ENCODE data around the gene PTPN14. TPM values are rescaled to one million over a fixed set of nuclear protein-coding genes. Genes with fewer than 3 reads are reported as not detected.

PTPN14 gene
- total RNA-seq, 1 experiment from 2014 or later: 209 TPM

GRCh38 chr1:214506972-214507431 is 44.4 kb downstream of the PTPN14 start:
- H3K4me3 ChIP-seq (ENCODE audit: low read depth in 2 of 2, low read length in 2 of 2): no peak overlapping the region
- intact Hi-C loops (cut with micrococcal nuclease; ENCODE audit: unreplicated experiment) (no loop called here), in situ Hi-C loops (cut with HindIII; ENCODE audit: low pct_unique_long_range_greater_than_20kb, low sequenced_read_pairs) (no loop called here)
- H3K27ac ChIP-seq (ENCODE audit: low read length): peak overlapping the region; percentile 76
- no peaks in the 10 kb centered on the region for H3K9me3 ChIP-seq (ENCODE audit: control insufficient read depth, insufficient read depth, low read depth, low read length)
- ChIA-PET CTCF (interaction anchor here (0.8 kb wide), 1 partner anchor 8 kb away, joined by 4 read pairs; no protein-coding TSS in a partner anchor), POLR2A (interaction anchor here (1.0 kb wide), 1 partner anchor 11 kb away, joined by 5 read pairs; no protein-coding TSS in a partner anchor)
- H3K27me3 ChIP-seq (ENCODE audit: control insufficient read depth, insufficient read depth, low read length): no peaks in the 10 kb centered on the region
- H3K36me3 ChIP-seq (ENCODE audit: control insufficient read depth, insufficient read depth, low read length): no peaks in the 10 kb centered on the region
- ATAC-seq: peak; percentile 27; the same call in 1 of the 2 replicates
- no peak for TF ChIP-seq TCF7L2 (IDR thresholded peaks at IDR 0.05; ENCODE audit: low read depth, low read length)
- no peak for TF ChIP-seq CTCF (IDR thresholded peaks at IDR 0.05)
- TF ChIP-seq REST (IDR thresholded peaks at IDR 0.05; ENCODE audit: insufficient read depth in 1 of 2, low read depth in 2 of 2, low read length in 1 of 2): no peak
- no peak for TF ChIP-seq SIN3A (IDR thresholded peaks at IDR 0.05; ENCODE audit: borderline replicate concordance, insufficient read depth, low read depth, low read length)
- no peak for TF ChIP-seq POLR2AphosphoS5 (IDR thresholded peaks at IDR 0.05; ENCODE audit: low read depth, low read length)
- BruUV-seq (replicated peaks): no TSS peak
- peaks cover 68% of the 10 kb centered on the region for H3K4me1 ChIP-seq (ENCODE audit: control insufficient read depth, insufficient read depth, low read length)
- DNase-seq (ENCODE audit: low read depth, low spot score): no peak

- in situ Hi-C loops (cut with HindIII; ENCODE audit: low pct_unique_long_range_greater_than_20kb, low sequenced_read_pairs): no loop called here
- no peaks in the 10 kb centered on the region for H3K9me3 ChIP-seq (ENCODE audit: control insufficient read depth, insufficient read depth, low read depth, low read length)
- peak overlapping the region; percentile 76 for H3K27ac ChIP-seq (ENCODE audit: low read length)
- CTCF ChIA-PET: interaction anchor here (0.6 to 0.7 kb wide), 2 partner anchors 8 to 27 kb away, joined by 3 read pairs; no protein-coding TSS in a partner anchor
- no peaks in the 10 kb centered on the region for H3K27me3 ChIP-seq (ENCODE audit: control insufficient read depth, insufficient read depth, low read length)
- H3K4me3 ChIP-seq (ENCODE audit: low read depth in 2 of 2, low read length in 2 of 2): no peak overlapping the region
- POLR2A ChIA-PET: interaction anchor here (0.6 kb wide), 1 partner anchor 16 kb away, joined by 3 read pairs; no protein-coding TSS in a partner anchor
- BruUV-seq (replicated peaks): no TSS peak
- intact Hi-C loops (cut with micrococcal nuclease; ENCODE audit: unreplicated experiment): no loop called here
- TF ChIP-seq SIN3A (IDR thresholded peaks at IDR 0.05; ENCODE audit: borderline replicate concordance, insufficient read depth, low read depth, low read length): no peak
- peak; percentile 56 for TF ChIP-seq CTCF (IDR thresholded peaks at IDR 0.05)
- H3K36me3 ChIP-seq (ENCODE audit: control insufficient read depth, insufficient read depth, low read length): no peaks in the 10 kb centered on the region
- peaks cover 83% of the 10 kb centered on the region for H3K4me1 ChIP-seq (ENCODE audit: control insufficient read depth, insufficient read depth, low read length)
- ATAC-seq (no peak), DNase-seq (ENCODE audit: low read depth, low spot score) (no peak)
These were observed 46.3 kb downstream of the PTPN14 start for GRCh38 chr1:214505134-214505533.

All from Panc1 (cell line).